Stimulated activated CD4-positive, alpha-beta T cell treated with anti-CD3 and anti-CD28 coated beads, Interleukin-4, amount 100 ng/mL, for 4 hours (primary cell): Measurements from ENCODE around the gene SNCAIP.
"Not testable (repeated sequence)": the region's sequence is repeated elsewhere in the genome, so short reads cannot be mapped to it uniquely, and the experiment has no call there.

ENCODE experiments used
- DNase-seq, 2 experiments: peaks; one replicate each; pipeline ENCODE4 v3.0.0-alpha.2; 2020

The SNCAIP gene

DNA sequence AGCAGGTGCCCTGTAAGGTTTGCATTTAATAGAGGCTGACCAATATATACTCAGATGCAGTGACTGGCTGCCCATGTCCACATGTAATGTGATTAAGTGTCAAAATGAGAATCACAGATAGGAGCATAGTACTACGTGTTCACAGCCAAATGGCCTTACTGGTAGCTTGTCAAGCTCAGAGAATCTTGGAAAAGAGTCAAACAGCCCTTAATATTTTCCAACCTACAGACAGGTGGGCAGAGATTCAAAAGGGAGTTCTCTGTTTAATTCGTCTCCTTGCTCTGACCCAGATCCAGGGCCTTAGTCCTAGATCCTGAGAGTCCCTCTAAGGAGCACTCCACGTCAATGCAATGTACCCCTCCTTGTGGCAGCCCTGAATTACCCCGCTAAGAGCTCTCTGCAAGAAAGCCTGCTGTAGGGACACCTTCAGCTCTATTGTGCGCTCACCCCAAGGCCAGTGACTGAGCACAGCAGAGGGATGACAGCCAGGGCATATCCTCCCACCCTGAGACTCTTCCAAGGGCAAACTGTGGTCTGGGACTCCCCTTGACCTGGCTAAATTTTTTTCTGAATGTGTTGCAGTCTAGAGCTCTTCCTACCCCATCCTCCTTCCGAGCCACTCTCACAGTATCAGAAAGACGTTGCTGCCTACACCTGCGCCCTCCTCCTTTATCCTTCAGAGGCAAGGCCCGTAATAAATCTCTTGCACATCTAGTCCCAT is 159.2 kb downstream of the SNCAIP start:
- no peak for DNase-seq

DNA sequence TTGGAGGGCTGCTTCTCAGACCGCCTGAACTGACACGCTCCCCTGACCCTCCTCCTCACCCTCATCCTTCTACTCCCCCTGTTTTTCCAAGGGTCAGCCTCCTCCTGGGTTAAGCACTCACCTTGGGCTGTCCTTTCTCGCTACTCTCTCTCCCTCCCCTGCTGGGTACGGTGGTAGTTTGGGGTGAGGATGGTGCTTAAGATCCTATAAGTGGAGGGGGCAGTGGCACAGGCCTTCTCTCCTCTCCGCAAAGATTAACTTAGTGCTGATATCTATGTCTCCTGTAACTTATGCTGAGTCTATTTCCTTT is 159.7 kb downstream of the SNCAIP start:
- DNase-seq, result no peak

DNA sequence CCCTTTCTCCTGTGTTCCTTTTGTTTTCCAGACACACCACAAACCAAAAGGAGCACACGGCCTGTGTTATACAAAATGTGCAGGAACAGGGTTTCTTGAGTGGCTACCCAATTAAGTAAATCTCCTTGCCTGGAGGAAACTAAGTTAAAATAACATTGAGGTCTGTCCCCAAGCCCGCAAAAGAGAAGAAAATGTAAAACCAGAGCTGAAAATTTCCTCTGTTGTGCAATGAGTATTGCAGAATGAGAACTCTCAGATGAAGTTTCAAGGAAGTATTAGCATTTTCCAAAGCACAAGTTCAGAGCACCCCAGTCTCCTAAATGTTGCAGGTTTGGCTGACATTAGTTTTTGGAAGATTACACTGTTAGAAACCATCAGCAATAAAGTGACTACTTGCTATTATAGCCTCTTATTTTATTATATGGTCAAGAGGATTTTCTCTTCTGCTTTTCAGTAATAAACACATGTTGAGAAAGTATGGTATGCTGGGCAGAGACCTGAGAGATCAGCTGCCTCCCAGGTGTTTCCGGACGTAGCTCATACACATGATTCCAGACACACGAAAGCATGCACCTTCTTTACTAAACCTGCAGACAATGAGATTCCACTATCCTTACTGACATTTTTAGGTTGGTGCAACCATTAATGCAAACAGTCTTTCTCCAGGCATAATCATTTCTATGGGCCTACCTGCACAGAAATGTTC is 161.3 kb downstream of the SNCAIP start:
- no peak for DNase-seq

DNA sequence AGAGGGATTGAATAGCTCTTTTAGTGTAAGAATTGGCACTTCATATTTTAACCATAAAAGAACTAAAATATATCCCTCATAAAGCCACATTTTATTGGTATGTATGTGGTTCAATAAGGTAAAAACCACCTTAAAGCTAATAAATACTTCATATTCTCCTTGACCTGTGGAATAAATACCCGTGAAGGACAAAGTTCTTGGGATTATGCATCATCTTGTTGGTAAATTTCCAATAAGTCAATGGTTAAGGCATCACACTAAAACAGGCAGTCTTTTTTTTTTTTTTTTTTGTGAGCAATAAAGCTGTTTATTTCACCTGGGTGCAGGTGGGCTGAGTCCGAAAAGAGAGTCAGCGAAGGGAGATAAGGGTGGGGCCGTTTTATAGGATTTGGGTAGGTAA is 161.9 kb downstream of the SNCAIP start:
- DNase-seq, result no peak

DNA sequence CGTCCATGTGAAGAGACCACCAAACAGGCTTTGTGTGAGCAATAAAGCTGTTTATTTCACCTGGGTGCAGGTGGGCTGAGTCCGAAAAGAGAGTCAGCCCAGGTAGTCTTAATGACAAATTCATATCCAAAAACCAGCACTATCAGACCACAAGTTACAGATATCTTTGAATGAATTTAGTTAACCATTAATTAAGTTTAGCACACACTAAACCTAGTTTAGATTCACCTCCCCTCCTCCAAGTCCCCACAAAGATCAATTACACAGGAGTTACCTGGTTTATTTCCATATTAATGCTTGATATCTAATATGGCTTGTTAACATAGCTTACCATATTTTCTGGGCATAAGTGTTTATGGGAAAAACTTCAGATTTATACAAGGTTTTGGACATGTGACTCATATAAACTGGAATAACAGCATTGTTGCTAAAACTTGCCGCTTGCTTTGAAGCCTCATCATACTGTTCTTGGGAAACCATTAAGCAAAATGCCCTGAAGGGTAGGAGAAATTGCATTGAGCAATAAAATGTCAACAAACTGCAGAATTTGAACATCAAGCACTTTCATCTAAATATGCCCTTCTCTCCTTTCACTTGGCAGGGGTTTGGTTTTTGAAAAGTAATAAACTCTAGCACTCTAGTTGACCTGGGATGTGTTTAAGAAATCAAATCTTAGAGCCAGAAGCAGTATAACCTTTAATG is 166.9 kb downstream of the SNCAIP start:
- no peak for DNase-seq

DNA sequence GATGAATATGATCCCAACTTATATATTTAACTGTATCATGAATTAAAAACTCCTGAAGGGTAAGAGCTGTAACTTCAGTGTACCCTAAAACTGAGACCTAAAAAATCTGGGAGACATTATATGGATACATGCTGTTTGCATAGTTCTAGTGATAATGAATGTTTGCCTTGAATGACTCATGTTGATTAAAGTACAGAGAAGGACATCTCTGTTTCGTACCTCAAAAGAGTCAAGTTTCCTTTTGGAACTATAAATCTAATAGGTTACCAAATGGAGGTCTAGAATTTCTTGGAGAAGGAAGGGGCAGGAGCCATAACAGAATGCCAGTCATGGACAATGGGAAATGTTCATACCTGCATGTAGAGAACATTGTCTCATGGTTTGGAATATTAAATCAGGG is 168.1 kb downstream of the SNCAIP start:
- no peak for DNase-seq

DNA sequence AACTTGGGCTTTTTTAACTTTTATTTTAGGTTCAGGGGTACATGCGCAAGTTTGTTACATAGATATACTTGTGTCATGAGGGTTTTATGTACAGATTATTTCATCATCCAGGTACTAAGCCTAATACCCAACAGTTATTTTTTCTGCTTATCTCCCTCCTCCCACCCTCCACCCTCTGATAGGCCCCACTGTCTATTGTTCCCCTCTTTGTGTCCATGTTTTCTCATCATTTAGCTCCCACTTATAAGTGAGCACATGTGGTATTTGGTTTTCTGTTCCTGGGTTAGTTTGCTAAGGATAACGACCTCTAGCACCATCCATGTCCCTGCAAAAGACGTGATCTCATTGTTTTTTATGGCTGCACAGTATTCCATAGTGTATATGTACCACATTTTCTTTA is 172.1 kb downstream of the SNCAIP start:
- no peak for DNase-seq

DNA sequence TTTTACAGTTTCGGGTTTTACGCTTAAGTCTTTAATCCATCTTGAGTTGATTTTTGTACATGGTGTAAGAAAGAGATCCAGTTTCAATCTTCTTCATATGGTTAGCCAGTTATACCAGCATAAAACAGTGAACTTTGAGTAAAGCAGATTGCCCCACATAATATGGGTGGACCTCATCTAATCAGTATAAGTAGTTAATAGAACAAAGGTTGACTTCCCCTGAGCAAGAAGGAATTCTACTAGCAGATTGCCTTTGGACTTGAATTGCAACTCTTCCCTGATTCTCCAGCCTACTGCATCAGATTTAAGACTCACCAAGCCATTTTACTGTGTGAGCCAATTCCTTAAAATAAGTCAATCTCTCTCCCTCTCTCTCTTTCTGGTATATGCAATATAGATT is 173.2 kb downstream of the SNCAIP start:
- DNase-seq, result no peak

DNA sequence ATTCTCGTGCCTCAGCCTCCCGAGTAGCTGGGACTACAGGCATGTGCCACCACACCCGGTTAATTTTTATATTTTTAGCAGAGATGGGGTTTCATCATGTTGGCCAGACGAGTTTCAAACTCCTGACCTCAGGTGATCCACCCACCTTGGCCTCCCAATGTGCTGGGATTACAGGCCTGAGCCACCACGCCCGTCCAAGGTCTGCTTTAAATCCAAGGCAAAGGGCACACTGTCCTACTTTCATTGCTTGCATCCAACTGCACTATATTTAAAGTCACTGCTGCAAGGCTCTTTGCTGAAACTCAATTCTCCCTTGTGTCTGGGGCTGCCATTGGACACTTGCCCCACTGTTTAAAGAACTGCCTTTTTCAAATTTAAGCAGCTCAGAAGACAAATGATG is 174.6 kb downstream of the SNCAIP start:
- DNase-seq, result not testable (repeated sequence)

DNA sequence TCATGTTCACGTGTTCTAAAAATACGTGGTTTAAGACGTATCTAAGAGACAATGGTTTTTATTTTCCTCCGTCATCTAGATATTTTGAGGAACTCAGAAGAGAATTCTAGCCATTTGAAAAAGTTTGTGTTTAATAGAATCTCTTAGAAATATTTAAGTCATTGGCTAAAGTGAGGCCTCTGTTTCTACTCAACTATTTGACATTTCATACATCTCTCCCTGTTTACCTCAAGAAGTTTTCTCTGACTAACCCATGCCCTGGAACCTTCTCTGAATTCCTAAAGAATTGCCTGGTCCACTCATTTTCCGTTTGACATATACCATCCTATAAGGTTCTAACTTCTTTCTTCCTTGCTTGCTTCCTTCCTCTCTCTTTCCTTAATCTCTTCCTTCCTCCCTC is 178.7 kb downstream of the SNCAIP start:
- DNase-seq, result no peak

DNA sequence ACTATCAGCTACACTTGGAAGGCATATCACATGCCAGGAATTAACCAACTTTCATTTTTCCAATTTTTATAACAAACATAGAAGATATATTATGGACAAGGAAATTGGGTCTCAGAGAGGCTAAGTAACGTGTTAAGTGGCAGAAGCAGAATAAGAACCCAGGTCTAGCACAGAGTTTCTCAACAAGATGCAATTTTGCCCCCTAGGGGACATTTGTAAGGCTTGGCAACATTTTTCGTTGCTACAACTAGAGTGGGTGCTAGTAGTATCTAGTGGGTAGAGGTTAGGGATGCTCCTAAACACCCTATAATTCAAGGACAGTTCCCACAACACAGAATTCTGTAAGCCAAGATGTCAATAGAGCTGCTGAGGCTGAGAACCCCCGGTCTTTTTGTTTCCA is 180.6 kb downstream of the SNCAIP start:
- DNase-seq, result no peak

DNA sequence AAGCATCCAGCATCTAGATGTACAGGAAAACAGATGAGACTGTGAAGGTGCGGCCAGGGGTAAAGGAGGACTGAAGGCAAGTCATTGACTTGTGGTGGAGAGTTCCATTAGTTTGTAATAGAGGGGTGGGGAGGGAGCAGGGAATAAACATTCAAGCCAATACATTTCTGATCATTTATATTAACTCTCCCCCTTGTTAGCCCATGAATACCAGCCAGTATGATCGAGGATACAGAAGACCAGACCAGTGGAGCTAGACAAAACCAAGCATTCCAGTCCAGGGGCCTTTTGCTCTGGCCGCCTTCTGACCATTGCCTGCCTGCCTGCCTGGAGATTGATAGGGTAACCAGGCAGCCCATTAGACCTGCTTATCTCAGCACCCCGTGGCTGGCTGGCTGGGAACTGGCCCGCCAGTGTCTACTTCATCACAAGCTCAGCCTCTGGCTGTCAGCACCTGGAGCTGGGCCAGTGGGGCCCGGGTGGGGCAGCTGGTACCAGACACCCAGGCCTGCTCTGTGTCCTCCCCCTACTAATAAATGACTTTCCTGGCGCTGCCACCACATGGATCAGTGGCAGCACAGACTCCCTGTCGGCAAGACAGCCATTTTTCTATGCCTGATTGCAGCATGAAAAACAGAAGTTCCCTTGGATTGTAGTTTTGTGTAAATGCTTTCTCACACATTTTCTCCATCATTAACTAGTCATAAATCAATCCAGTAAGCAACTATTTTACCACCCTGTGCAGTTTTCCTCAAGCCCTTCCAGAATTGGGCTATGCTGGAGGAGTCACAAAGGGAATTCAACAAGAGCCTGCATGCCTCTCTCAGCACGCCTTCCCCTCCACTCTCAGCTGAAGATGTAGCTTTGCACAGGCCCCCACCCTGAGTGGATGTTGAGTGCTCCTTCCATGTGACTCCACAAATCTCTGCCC is 181.3 kb downstream of the SNCAIP start:
- no peak for DNase-seq

DNA sequence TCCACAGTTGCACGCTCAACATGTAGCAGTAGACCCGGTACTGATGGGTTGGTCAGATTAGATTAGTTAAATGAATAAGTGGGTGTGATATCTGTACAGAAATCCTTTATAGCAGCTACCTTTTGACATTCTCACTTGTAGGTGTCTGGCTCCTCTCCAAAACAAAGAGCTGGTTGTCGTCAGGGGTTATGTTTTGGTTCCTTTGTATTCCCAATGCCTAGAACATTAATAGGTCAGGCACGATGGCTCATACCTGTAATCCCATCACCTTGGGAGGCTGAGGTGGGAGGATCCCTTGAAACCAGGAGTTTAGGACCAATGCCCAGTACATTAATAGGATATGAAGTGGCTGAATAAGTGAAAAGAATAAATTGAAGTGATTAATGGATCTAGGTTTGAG is 182.1 kb downstream of the SNCAIP start:
- DNase-seq, result no peak

DNA sequence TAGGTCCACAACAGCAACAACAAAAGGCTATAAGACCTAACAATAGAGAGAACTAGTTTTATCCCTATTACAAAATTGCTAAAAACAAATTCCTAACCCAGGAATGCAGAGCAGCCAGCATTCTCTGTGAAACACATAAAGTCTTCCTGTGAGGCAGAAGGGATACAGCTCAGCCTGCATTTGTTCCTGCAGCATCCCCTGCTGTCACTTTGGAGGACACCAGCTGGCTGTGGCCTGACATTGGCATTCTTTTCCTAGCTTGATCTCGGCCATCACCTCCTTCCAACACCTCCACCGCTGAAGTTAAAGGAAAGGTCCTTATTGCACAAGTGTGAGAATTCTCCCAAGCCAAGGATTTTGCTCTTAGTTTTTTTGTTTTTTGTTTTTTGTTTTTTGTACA is 186.1 kb downstream of the SNCAIP start:
- DNase-seq, result no peak

DNA sequence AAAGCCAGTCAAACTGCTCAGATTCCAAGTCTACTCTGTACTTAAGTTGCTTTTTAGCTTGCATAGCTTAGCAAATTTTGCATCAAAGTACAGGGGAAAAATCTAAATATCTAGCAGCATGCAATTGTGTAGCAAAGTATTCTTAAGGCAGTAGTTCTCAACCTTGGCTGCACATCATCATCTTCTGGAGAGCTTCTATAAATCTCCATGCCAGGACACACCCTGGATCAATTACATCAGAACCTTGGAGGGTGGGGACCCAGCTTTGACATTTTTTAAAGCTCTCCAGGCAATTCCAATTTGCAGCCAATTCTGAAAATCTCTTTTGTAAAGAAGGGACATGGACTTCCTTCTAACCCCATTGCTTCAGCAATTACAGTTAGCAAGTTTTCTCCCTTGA is 187.5 kb downstream of the SNCAIP start:
- DNase-seq, result no peak

DNA sequence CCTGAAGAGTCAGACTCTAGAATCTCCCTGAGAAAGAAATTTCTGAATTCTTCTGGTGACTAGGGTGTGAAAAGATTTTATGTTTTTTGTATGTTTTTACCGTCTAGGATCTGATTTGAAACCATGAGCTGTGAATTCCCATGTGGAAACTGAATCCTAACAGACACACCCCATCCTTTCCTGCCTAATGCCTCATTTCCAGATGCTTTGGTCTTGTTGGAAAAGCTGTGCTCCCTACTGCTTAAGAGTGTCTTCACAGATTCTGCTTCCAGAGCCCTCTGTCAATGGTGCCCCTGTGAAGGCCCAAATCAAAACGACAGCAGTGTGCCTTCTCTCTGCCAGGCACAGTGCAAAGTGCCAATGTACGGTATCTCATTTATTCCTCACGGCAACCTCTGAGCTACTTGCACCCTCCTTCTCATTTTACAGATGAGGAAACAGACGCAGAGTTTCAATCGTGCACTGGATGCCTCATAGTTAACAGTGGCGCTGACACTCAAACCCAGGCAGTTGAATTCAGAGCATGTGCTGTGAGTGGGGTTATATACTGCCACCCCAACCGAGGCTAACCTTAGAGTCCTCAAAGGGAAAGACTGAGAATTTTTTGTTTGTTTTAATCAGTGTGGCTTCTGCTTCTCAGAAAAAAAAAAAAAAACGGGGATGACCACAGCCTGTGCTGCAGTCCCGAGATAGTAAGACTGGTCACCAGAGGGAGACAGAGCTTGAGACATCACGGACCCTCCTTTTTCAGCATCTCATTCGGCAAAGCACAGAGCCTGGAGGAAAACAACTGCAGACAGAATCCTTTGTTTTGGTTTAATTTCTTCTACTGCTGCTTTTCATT is 188.4 kb downstream of the SNCAIP start:
- DNase-seq, result no peak

DNA sequence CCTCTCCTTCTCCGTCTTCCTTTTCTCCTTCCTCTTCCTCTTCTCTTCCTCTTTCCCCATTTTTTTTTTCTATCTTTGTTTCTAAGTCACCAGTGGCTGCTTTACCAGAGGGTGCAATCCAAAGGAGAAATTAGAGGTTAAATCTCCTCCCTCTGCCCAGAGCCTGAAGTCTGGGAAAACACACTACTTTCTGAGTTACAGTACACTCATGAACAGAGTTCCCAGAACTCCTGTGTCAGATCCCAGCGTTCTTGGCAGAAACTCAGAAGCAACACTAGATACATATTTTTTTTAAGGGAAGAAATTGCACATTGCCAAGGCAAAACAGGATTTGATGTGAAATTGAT is 189.0 kb downstream of the SNCAIP start:
- no peak for DNase-seq

DNA sequence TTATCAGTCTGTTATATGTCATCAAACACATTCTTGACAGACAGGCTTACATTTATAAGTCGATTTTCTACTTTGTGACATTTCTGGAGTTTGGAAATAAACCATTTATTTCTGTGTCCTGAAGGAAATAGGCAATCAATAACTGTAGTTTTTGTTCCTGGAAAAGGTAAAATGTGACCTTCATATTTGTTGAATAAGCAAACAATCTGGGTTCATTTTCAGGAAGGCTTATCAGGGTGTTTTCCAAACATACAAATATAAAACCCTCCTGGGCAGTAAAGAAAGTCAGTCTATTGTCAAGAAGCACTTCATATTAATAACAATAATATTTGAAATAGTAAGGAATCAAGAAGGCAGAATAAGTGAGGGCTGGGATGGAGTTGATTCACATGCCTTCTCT is 195.0 kb downstream of the SNCAIP start:
- DNase-seq, result no peak

DNA sequence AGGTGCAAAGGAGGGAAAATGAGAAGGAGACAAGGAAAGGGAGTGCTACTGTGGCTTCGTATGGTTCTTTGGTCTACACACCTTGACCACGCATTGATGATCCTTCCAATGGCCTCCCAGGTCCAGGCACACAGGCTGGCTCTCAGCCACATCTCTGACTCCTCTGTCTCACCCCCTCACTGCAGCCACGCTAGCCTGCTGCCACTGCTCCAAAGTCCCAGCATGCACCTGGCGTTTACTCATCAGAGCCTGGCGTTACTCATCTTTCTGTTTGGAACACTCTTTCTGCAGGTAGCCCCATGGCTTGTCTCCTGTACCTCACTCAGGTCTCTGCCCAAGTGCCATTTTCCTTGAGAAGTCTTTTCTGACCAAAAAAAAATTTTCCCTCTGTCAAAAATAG is 195.5 kb downstream of the SNCAIP start:
- DNase-seq, result no peak

DNA sequence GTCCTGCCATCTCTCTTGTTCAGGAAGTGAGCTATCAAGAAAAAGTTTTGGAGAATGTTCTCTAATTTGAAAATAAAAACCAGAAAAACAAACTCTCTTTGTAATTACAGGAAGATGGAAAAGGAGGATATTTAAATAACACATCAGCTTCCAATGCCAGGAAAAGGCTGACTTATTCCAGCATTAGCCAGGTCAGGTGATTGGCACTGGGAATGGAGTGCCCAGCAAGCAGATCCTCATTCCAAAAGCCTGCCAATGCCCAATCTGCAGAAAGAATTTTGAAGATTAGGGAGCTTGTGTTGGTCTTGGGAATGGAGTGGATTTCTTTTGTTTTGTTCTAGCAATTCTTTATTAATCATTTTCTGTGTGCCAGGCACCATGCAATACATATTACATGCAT is 196.6 kb downstream of the SNCAIP start:
- no peak for DNase-seq
